A204.1 (cell line): ENCODE results near the gene ODC1.
"Not testable (repeated sequence)": the region's sequence is repeated elsewhere in the genome, so short reads cannot be mapped to it uniquely, and the experiment has no call there.

ENCODE experiments used
- FAIRE-seq: peaks from 2 replicates; lab custom pipeline; 2012; peaks lifted over from hg19 to GRCh38; lab: Jason Lieb, UNC

The ODC1 gene

GRCh38 chr2:10447895-10448575 is at the start of gene ODC1:
ODC1 (minus strand) TSS chr2:10448327; CDS start chr2:10445032, 3,295 bp downstream.
- FAIRE-seq: no peak

GRCh38 chr2:10497797-10498251 is 49.7 kb upstream of the ODC1 start:
- FAIRE-seq: no peak

- no peak for FAIRE-seq
Measured at GRCh38 chr2:10495988-10496313, 47.8 kb upstream of the ODC1 start.

GRCh38 chr2:10495311-10495987 is 47.3 kb upstream of the ODC1 start:
- FAIRE-seq: no peak

GRCh38 chr2:10494351-10495066 is 46.4 kb upstream of the ODC1 start:
- no peak for FAIRE-seq

GRCh38 chr2:10493634-10494281 is 45.6 kb upstream of the ODC1 start:
- no peak for FAIRE-seq

- no peak for FAIRE-seq
Measured at GRCh38 chr2:10493075-10493633, 45.0 kb upstream of the ODC1 start.

GRCh38 chr2:10490806-10491291 is 42.7 kb upstream of the ODC1 start:
- no peak for FAIRE-seq

GRCh38 chr2:10489842-10490555 is 41.9 kb upstream of the ODC1 start:
- no peak for FAIRE-seq

GRCh38 chr2:10488142-10488541 is 40.0 kb upstream of the ODC1 start:
- not testable (repeated sequence) for FAIRE-seq

- FAIRE-seq: not testable (repeated sequence)
Measured at GRCh38 chr2:10487741-10488104, 39.6 kb upstream of the ODC1 start.

- no peak for FAIRE-seq
Measured at GRCh38 chr2:10487081-10487740, 39.1 kb upstream of the ODC1 start.

GRCh38 chr2:10486601-10487079 is 38.5 kb upstream of the ODC1 start:
- no peak for FAIRE-seq

GRCh38 chr2:10486091-10486490 is 38.0 kb upstream of the ODC1 start:
- FAIRE-seq: no peak

- no peak for FAIRE-seq
Measured at GRCh38 chr2:10482913-10483312, 34.8 kb upstream of the ODC1 start.

- FAIRE-seq: no peak
Measured at GRCh38 chr2:10482460-10482859, 34.3 kb upstream of the ODC1 start.

- no peak for FAIRE-seq
Measured at GRCh38 chr2:10481666-10482157, 33.6 kb upstream of the ODC1 start.

GRCh38 chr2:10481055-10481665 is 33.0 kb upstream of the ODC1 start:
- FAIRE-seq: no peak

GRCh38 chr2:10480359-10480949 is 32.3 kb upstream of the ODC1 start:
- FAIRE-seq: no peak

GRCh38 chr2:10478916-10479315 is 30.8 kb upstream of the ODC1 start:
- FAIRE-seq: no peak
